WERI-Rb-1 (cell line): ENCODE results near the gene IMPDH2.

Experiments used
- DNase-seq: peaks from one replicate; pipeline ENCODE4 v3.0.0-alpha.2; 2020
- H3K27ac ChIP-seq: fragments of 250-450 bp; sonication (Bioruptor Pico); 2 replicates; pipeline ENCODE4 v1.5.1; 2020; ENCODE audit warnings: mild to moderate bottlenecking, moderate library complexity
- H3K27me3 ChIP-seq: fragments of 250-450 bp; sonication (Bioruptor Pico); 2 replicates; pipeline ENCODE4 v1.5.1; 2021; ENCODE audit warnings: mild to moderate bottlenecking, low read depth, moderate library complexity; ENCODE audit not compliant: insufficient read depth, severe bottlenecking
- H3K36me3 ChIP-seq: fragments of 250-450 bp; sonication (Bioruptor Pico); 2 replicates; pipeline ENCODE4 v1.5.1; 2020; ENCODE audit warnings: mild to moderate bottlenecking, moderate library complexity
- H3K4me3 ChIP-seq: 2 replicates; pipeline ENCODE4 v1.5.1; 2011; ENCODE audit warnings: low read depth, mild to moderate bottlenecking, control low read depth, low read length
- H3K9me3 ChIP-seq: fragments of 250-450 bp; sonication (Bioruptor Pico); 2 replicates; pipeline ENCODE4 v1.5.1; 2021; ENCODE audit warnings: mild to moderate bottlenecking, moderate library complexity; ENCODE audit not compliant: severe bottlenecking
- TF ChIP-seq, protein P1 (sequence below): IDR thresholded peaks from 2 replicates; pipeline ENCODE4 v1.5.1; 2011; ENCODE audit warnings: low read depth, mild to moderate bottlenecking, control low read depth, inconsistent platforms, low read length

Gene IMPDH2

DNA sequence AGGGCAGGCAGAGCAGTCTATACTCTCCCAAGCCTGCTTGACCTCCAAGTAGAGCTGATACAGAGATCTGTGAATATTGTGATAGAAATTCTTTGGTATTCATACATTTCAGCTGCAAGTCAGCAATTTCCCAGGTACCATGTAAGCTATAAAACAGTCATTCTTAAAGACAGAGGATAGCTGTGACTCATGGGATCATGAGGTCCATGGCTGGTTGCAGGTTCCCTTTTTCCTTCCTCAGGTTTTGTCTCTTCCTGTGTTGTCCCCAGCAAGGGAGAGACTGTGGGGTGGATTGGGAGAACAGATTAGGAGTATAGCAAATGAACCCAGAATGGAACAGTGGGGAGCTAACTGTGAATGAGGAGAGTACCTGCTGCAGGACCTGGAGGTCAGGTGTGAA lies 44.5 kb downstream of the IMPDH2 start:
- H3K9me3 ChIP-seq = no peaks in the 10 kb centered on the region
- TF ChIP-seq, protein P1, sequence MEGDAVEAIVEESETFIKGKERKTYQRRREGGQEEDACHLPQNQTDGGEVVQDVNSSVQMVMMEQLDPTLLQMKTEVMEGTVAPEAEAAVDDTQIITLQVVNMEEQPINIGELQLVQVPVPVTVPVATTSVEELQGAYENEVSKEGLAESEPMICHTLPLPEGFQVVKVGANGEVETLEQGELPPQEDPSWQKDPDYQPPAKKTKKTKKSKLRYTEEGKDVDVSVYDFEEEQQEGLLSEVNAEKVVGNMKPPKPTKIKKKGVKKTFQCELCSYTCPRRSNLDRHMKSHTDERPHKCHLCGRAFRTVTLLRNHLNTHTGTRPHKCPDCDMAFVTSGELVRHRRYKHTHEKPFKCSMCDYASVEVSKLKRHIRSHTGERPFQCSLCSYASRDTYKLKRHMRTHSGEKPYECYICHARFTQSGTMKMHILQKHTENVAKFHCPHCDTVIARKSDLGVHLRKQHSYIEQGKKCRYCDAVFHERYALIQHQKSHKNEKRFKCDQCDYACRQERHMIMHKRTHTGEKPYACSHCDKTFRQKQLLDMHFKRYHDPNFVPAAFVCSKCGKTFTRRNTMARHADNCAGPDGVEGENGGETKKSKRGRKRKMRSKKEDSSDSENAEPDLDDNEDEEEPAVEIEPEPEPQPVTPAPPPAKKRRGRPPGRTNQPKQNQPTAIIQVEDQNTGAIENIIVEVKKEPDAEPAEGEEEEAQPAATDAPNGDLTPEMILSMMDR = no peak
- no peak overlapping the region for H3K4me3 ChIP-seq
- no peaks in the 10 kb centered on the region for H3K27me3 ChIP-seq
- H3K36me3 ChIP-seq = peaks cover 59% of the 10 kb centered on the region
- H3K27ac ChIP-seq = no peak overlapping the region
- DNase-seq = no peak

DNA sequence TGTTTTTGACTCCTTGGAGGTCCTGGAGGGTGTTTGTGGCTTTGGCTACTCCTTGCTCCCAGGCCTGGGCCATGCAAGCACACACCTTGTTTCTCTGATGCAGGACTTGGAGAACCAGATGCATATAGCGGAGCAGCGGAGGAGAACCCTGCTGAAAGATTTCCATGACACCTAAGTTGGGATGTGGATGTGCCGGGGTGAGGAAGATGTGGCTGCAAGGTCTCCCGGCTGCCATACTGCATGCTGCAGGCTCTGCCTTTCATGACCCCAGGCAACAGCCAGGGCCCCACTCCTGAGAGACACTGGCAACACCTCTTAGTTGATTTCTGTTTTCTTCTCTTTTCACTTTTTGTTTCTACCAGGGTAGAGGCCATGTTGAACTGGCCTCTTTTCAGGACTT lies 46.1 kb downstream of the IMPDH2 start:
- Histone ChIP-seq H3K27ac (no peak overlapping the region), H3K9me3 (no peaks in the 10 kb centered on the region), H3K36me3 (peaks cover 69% of the 10 kb centered on the region), H3K27me3 (no peaks in the 10 kb centered on the region), H3K4me3 (no peak overlapping the region)
- DNase-seq = no peak
- TF ChIP-seq, protein P1 = no peak

DNA sequence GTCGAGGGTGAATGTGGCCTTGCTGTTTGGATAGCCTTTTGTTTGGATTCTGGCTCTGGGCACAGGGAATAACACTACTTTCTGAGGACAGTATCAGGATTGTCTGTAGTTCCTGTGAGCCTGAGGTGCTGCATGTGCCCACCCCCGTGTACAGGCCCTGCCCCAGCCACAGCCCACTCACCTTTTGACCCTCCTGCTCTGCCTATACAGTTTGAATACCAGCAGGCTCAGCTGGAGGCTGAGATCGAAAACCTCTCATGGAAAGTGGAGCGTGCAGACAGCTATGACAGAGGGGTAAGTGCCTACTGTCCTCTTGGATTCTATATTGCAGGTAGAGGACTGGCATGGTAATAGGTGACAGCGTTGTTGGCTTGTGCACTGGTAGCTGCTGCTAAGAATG lies 46.5 kb downstream of the IMPDH2 start:
- TF ChIP-seq, protein P1 = no peak
- no peak for DNase-seq
- Histone ChIP-seq H3K27me3 (no peaks in the 10 kb centered on the region), H3K4me3 (no peak overlapping the region), H3K9me3 (no peaks in the 10 kb centered on the region), H3K27ac (no peak overlapping the region), H3K36me3 (peaks cover 73% of the 10 kb centered on the region)

DNA sequence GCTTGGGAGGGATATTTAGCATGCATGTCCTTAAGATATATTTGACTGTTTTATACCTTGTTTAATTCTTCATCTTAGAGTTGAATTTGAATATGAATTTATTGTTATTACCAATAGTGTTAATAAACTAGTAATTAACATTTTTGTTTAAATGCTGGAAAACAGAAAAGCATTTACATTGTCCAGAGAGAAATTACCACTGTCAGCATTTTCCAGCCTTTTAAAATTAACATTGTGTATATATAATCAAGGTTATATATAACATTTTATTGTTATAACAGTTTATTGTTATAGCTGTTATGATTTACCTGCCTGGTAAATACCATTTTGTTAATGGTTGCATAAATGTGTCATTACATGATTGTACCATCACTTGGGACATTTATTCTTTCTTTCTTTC lies 47.2 kb downstream of the IMPDH2 start:
- H3K27me3 ChIP-seq = no peaks in the 10 kb centered on the region
- TF ChIP-seq, protein P1 = no peak
- H3K27ac ChIP-seq = no peak overlapping the region
- H3K36me3 ChIP-seq = peaks cover 79% of the 10 kb centered on the region
- H3K9me3 ChIP-seq = no peaks in the 10 kb centered on the region
- no peak overlapping the region for H3K4me3 ChIP-seq
- no peak for DNase-seq

DNA sequence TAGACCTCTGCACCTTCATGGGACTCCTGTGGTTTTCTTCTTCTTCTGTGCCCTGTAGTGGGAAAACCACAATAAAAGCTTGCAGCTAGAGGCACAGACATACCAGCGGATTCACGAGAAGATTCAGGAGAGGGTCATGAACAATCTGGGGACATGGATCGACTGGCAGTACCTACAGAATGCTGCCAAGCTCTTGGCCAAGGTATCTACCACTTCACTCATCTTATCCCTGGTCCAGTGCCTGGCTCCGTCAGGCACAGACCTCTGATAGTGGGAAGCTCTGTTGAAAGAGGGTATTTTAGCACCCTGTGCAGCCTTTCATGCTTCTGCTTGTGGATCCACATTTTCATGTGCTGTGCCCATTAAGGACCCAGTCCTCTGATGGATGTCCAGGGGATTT lies 48.9 kb downstream of the IMPDH2 start:
- no peak for DNase-seq
- no peak overlapping the region for H3K27ac ChIP-seq
- no peak overlapping the region for H3K4me3 ChIP-seq
- no peaks in the 10 kb centered on the region for H3K27me3 ChIP-seq
- TF ChIP-seq, protein P1 = no peak
- no peaks in the 10 kb centered on the region for H3K9me3 ChIP-seq
- H3K36me3 ChIP-seq = peaks cover 82% of the 10 kb centered on the region

DNA sequence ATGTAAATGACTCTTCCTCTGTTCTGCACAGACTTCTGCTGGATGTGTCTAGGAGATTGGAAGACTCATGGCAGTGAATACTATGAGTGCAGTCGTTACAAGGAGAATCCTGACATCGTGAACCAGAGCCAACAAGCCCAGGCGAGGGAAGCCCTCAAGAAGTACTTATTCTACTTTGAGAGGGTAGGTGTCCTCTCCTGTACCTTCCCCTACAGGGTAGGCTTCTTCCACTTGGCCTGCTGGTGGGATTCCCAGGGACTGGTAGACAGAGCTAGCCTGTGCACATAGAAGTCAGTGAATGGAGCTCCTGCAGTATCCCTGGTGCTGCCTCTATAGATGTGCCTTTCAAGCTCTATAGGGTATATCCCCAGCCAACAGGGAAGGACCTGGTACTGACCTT lies 49.7 kb downstream of the IMPDH2 start:
- H3K27ac ChIP-seq = no peak overlapping the region
- no peaks in the 10 kb centered on the region for H3K27me3 ChIP-seq
- H3K36me3 ChIP-seq = peaks cover 83% of the 10 kb centered on the region
- DNase-seq = no peak
- no peak overlapping the region for H3K4me3 ChIP-seq
- H3K9me3 ChIP-seq = no peaks in the 10 kb centered on the region
- TF ChIP-seq, protein P1 = no peak
